ENCODE measurements around the gene F2R. TPM values are rescaled to one million over a fixed set of nuclear protein-coding genes. Genes with fewer than 3 reads are reported as not detected.

The F2R gene
- total RNA-seq, 2 experiments from 2014 or later, result 7.5 to 7.9 TPM

DNA sequence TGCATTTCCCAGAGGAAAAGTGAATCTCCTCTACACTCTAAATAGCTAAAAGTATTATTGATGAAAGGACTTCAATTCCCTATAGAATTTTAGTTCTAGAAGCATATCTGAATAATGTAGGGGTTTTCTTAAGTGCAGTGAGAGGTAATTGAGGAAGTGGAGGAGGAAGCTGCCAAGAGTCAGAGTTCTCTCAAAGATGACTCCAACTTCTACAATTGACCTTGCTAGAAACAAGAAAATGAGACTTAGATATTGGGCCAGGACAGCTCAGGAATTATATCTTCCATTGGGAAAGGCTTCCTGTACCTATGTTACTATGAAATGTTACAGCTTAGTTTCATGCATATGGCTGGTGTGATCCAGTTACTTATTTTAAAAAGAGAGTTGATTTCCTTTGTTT lies 10.4 kb upstream of the F2R start:
- ChIA-PET POLR2A (interaction anchor here (0.5 kb wide), 1 partner anchor 60 kb away, joined by 3 read pairs; no protein-coding TSS in a partner anchor), CTCF (interaction anchor here (1.0 to 4.4 kb wide), 5 partner anchors 13 to 111 kb away, joined by 3 to 29 read pairs (median 3); no protein-coding TSS in a partner anchor)
- no peaks in the 10 kb centered on the region for H3K27me3 Mint-ChIP-seq (ENCODE audit: low read depth)
- H3K4me3 Mint-ChIP-seq, result no peak overlapping the region
- no peak overlapping the region for H3K27ac Mint-ChIP-seq
- DNase-seq, result no peak
- ATAC-seq, result no peak
- H3K9me3 Mint-ChIP-seq (ENCODE audit: insufficient read depth), result no peaks in the 10 kb centered on the region
- peaks cover 38% of the 10 kb centered on the region for H3K36me3 Mint-ChIP-seq (ENCODE audit: low read depth)
- peaks cover 8% of the 10 kb centered on the region for H3K4me1 Mint-ChIP-seq (ENCODE audit: low read depth)

DNA sequence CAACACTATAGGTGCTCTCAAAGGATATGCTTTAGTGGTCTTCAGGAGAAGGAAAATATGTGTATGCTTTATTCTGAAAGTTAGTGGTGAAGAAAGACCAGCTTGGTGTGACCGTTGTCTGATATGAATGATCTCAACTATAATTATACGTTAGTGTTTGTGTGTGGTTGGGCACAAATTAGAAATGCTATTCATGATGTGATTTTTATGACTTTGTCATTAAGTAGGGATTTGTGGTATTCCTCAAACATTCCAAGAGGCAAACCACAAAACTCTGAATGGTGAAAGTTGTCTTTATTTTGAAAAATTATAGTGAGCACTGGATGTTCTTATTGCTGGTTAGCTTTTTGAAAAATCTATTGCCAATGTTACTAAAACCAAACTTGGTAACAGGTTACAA lies 6.2 kb upstream of the F2R start:
- CTCF ChIA-PET, result interaction anchor here (2.8 kb wide), 1 partner anchor 65 kb away, joined by 19 read pairs; no protein-coding TSS in a partner anchor
- Mint-ChIP-seq H3K36me3 (ENCODE audit: low read depth) (peaks cover 21% of the 10 kb centered on the region), H3K4me1 (ENCODE audit: low read depth) (peaks cover 33% of the 10 kb centered on the region), H3K4me3 (no peak overlapping the region), H3K27me3 (ENCODE audit: low read depth) (peaks cover 5% of the 10 kb centered on the region), H3K9me3 (ENCODE audit: insufficient read depth) (no peaks in the 10 kb centered on the region), H3K27ac (no peak overlapping the region)
- DNase-seq, result no peak
- no peak for ATAC-seq
- POLR2A ChIA-PET, result interaction anchor here (1.4 kb wide), 1 partner anchor 11 kb away, joined by 4 read pairs; no protein-coding TSS in a partner anchor

GRCh38 chr5:76710991-76711390 lies 4.9 kb upstream of the F2R start:
- Mint-ChIP-seq H3K27ac (peak overlapping the region; percentile 21), H3K4me3 (no peak overlapping the region)
- no peak for DNase-seq

DNA sequence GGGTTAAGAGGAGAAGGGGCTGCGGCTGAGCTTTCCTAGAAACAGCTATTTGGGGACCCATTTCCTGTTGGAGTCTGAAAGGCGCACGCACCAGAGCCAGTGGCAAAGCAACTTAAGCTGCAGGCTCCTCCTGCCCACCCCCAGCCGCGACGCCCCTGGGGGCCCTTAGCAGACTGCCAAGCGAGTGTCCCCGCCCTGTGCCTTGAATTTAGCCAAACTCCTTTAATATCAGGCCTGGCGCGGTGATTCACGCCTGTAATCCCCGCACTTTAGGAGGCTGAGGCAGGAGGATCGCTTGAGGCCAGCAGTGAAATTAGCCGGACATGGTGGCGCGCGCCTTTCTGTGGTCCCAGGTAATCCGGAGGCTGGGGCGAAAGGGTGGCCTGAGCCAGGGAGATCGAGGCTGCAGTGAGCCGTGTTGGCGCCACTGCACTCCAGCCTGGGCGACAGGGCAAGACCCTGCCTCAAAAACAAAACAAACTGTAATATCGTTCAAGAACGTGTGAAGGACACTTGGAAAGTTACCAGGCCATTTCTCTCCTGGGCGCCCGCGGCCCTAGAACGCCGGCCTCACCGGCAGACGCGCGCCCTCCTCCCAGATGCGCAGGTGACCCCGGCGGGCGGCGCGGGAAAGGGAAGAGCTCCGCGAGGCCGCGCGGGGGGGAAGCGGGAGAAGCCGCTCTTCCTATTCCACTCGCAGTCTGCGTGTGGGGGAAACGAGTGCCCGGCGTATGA lies 1.0 kb upstream of the F2R start:
- ATAC-seq (peak; percentile 38), DNase-seq (peak; percentile 49)
- H3K27me3 Mint-ChIP-seq (ENCODE audit: low read depth), result peaks cover 25% of the 10 kb centered on the region
- H3K4me3 Mint-ChIP-seq, result peak overlapping the region; percentile 79
- peaks cover 52% of the 10 kb centered on the region for H3K4me1 Mint-ChIP-seq (ENCODE audit: low read depth)
- CTCF ChIA-PET, result interaction anchor here (0.6 to 4.6 kb wide), 9 partner anchors 11 to 109 kb away, joined by 3 to 36 read pairs (median 3); no protein-coding TSS in a partner anchor
- H3K9me3 Mint-ChIP-seq (ENCODE audit: insufficient read depth), result no peaks in the 10 kb centered on the region
- peaks cover 11% of the 10 kb centered on the region for H3K36me3 Mint-ChIP-seq (ENCODE audit: low read depth)
- H3K27ac Mint-ChIP-seq, result peak overlapping the region; percentile 81
- POLR2A ChIA-PET, result interaction anchor here (1.4 kb wide), 1 partner anchor 24 kb away, joined by 5 read pairs; no protein-coding TSS in a partner anchor

More at GRCh38 chr5:76710991-76711390, 4.9 kb upstream of the F2R start:
- no peak for ATAC-seq
- Mint-ChIP-seq H3K36me3 (ENCODE audit: low read depth) (peaks cover 18% of the 10 kb centered on the region), H3K9me3 (ENCODE audit: insufficient read depth) (no peaks in the 10 kb centered on the region), H3K4me1 (ENCODE audit: low read depth) (peaks cover 36% of the 10 kb centered on the region), H3K27me3 (ENCODE audit: low read depth) (peaks cover 5% of the 10 kb centered on the region)
- ChIA-PET POLR2A (interaction anchor here (1.4 kb wide), 1 partner anchor 10 kb away, joined by 4 read pairs; no protein-coding TSS in a partner anchor), CTCF (interaction anchor here (2.8 kb wide), 1 partner anchor 63 kb away, joined by 19 read pairs; no protein-coding TSS in a partner anchor)

DNA sequence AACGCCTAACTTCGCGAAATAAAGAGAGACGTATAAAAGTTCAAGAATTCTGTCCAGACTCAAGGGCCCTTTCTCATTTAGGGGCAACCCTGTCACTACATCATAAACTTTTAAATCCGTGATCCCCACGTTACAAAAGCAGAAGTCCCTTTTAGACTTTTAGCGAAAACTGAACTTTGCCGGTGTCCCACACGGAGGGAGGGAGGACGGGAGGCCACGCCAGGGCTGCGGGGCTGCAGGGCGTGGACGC lies 515 bp upstream of the F2R start:
- Mint-ChIP-seq H3K4me1 (ENCODE audit: low read depth) (peaks cover 52% of the 10 kb centered on the region), H3K27ac (peak overlapping the region; percentile 81), H3K4me3 (peak overlapping the region; percentile 79), H3K9me3 (ENCODE audit: insufficient read depth) (no peaks in the 10 kb centered on the region), H3K36me3 (ENCODE audit: low read depth) (peaks cover 11% of the 10 kb centered on the region), H3K27me3 (ENCODE audit: low read depth) (peaks cover 25% of the 10 kb centered on the region)
- ChIA-PET POLR2A (no interaction called here), CTCF (interaction anchor here (0.6 to 4.6 kb wide), 5 partner anchors 11 to 110 kb away, joined by 3 to 36 read pairs (median 3); no protein-coding TSS in a partner anchor)
- DNase-seq, result no peak
- no peak for ATAC-seq

- Mint-ChIP-seq H3K4me3 (peak overlapping the region; percentile 79), H3K9me3 (ENCODE audit: insufficient read depth) (no peaks in the 10 kb centered on the region), H3K27ac (peak overlapping the region; percentile 81), H3K4me1 (ENCODE audit: low read depth) (peaks cover 46% of the 10 kb centered on the region), H3K27me3 (ENCODE audit: low read depth) (peaks cover 25% of the 10 kb centered on the region), H3K36me3 (ENCODE audit: low read depth) (peaks cover 8% of the 10 kb centered on the region)
- ATAC-seq (peak; percentile 32), DNase-seq (peak; percentile 34)
- POLR2A ChIA-PET, result no interaction called here
- CTCF ChIA-PET, result interaction anchor here (1.0 to 4.6 kb wide), 5 partner anchors 16 to 58 kb away, joined by 3 to 35 read pairs (median 7); no protein-coding TSS in a partner anchor
Measured at GRCh38 chr5:76716456-76717157, 681 bp downstream of the F2R start.

DNA sequence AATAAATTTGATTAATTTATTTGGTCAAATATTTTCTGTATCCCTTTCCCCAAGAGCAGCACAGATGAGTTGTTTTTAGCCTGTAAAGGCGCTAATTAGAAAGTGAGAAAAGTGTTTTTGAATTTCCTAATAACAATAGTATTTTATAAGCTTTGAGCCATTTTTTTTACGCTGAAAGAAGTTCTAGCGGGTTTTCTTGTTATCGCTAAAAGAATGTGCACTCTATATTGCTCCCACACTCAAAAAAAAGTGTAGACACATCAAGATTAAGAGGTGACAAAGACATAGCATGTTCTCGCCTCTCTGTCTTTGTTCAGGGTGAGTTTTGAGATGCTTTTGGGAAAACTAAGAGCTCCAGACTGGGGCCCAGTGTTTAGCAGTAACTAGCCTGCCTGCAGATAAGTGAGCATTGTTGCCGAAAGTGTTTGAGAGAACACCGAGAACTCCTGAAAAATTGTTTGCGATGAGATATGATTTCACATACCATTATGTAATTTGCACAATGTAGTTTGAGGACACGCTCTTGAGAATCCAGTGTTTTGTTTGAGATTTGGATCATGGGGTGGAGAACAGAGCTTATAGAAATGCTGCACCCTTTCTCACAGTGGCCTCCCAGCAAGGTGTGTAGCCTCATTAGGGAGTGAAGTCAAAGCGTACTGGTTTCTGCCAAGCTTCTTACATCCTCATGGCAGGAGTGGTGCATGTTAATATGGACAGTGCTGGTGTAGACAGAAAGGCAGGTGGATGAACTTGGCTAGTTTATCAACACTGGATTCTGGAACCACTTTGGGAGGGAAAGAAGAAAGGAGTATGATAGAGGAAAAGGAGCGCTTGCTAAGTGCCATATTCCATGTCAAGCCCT lies 1.5 kb downstream of the F2R start:
- H3K4me1 Mint-ChIP-seq (ENCODE audit: low read depth), result peaks cover 42% of the 10 kb centered on the region

GRCh38 chr5:76718381-76718832 lies 2.5 kb downstream of the F2R start:
- peaks cover 27% of the 10 kb centered on the region for H3K27me3 Mint-ChIP-seq (ENCODE audit: low read depth)
- no peak overlapping the region for H3K4me3 Mint-ChIP-seq
- CTCF ChIA-PET, result interaction anchor here (2.0 to 4.6 kb wide), 2 partner anchors 20 to 56 kb away, joined by 14 to 35 read pairs; no protein-coding TSS in a partner anchor
- peaks cover 9% of the 10 kb centered on the region for H3K36me3 Mint-ChIP-seq (ENCODE audit: low read depth)
- POLR2A ChIA-PET, result interaction anchor here (1.1 kb wide), 1 partner anchor 48 kb away, joined by 3 read pairs; no protein-coding TSS in a partner anchor
- H3K4me1 Mint-ChIP-seq (ENCODE audit: low read depth), result peaks cover 42% of the 10 kb centered on the region
- ATAC-seq (no peak), DNase-seq (no peak)
- no peaks in the 10 kb centered on the region for H3K9me3 Mint-ChIP-seq (ENCODE audit: insufficient read depth)
- H3K27ac Mint-ChIP-seq, result no peak overlapping the region

More for the DNA sequence above, 1.5 kb downstream of the F2R start:
- ChIA-PET POLR2A (interaction anchor here (1.1 kb wide), 1 partner anchor 49 kb away, joined by 3 read pairs; no protein-coding TSS in a partner anchor), CTCF (interaction anchor here (1.0 to 4.6 kb wide), 5 partner anchors 15 to 57 kb away, joined by 3 to 35 read pairs (median 7); no protein-coding TSS in a partner anchor)
- H3K36me3 Mint-ChIP-seq (ENCODE audit: low read depth), result peaks cover 8% of the 10 kb centered on the region
- no peaks in the 10 kb centered on the region for H3K9me3 Mint-ChIP-seq (ENCODE audit: insufficient read depth)
- peaks cover 25% of the 10 kb centered on the region for H3K27me3 Mint-ChIP-seq (ENCODE audit: low read depth)
- DNase-seq, result no peak
- H3K27ac Mint-ChIP-seq, result no peak overlapping the region
- no peak for ATAC-seq
- peak overlapping the region; percentile 79 for H3K4me3 Mint-ChIP-seq

DNA sequence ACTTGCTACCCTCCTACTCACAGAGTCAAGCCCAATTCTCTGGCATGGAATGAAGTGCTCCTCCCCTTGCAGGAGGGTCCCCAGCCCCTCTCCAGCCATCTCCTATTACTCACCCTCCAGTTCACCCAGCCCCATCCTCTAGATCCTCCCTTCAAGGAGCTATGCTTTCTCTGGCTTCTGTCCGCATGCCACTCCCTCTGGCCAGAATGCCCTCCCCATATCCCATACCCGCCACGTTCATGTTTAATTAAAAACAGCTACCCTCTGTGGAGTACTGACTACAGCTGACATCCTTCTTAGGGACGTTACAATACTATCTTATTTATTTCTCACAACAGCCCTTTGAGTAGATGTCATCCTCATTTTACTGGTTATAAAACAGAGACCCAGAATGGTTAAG lies 3.0 kb downstream of the F2R start:
- CTCF ChIA-PET, result interaction anchor here (2.0 to 4.6 kb wide), 2 partner anchors 19 to 56 kb away, joined by 14 to 35 read pairs; no protein-coding TSS in a partner anchor
- DNase-seq (no peak), ATAC-seq (no peak)
- peaks cover 27% of the 10 kb centered on the region for H3K27me3 Mint-ChIP-seq (ENCODE audit: low read depth)
- H3K27ac Mint-ChIP-seq, result no peak overlapping the region
- H3K36me3 Mint-ChIP-seq (ENCODE audit: low read depth), result peaks cover 9% of the 10 kb centered on the region
- peaks cover 38% of the 10 kb centered on the region for H3K4me1 Mint-ChIP-seq (ENCODE audit: low read depth)
- no peaks in the 10 kb centered on the region for H3K9me3 Mint-ChIP-seq (ENCODE audit: insufficient read depth)
- H3K4me3 Mint-ChIP-seq, result no peak overlapping the region
- POLR2A ChIA-PET, result interaction anchor here (0.5 kb wide), 1 partner anchor 18 kb away, joined by 3 read pairs; no protein-coding TSS in a partner anchor

- H3K4me3 Mint-ChIP-seq, result no peak overlapping the region
Measured at GRCh38 chr5:76720988-76721569, 5.2 kb downstream of the F2R start.

More at GRCh38 chr5:76720988-76721569, 5.2 kb downstream of the F2R start:
- Mint-ChIP-seq H3K27me3 (ENCODE audit: low read depth) (peaks cover 28% of the 10 kb centered on the region), H3K4me1 (ENCODE audit: low read depth) (peaks cover 27% of the 10 kb centered on the region), H3K36me3 (ENCODE audit: low read depth) (peaks cover 9% of the 10 kb centered on the region), H3K27ac (no peak overlapping the region), H3K9me3 (ENCODE audit: insufficient read depth) (no peaks in the 10 kb centered on the region)
- ATAC-seq (no peak), DNase-seq (no peak)
- ChIA-PET POLR2A (interaction anchor here (1.0 kb wide), 1 partner anchor 11 kb away, joined by 4 read pairs; no protein-coding TSS in a partner anchor), CTCF (interaction anchor here (0.9 to 1.5 kb wide), 2 partner anchors 16 to 53 kb away, joined by 4 to 8 read pairs; no protein-coding TSS in a partner anchor)

Data from activated CD8-positive, alpha-beta T cell treated with anti-CD3 and anti-CD28 coated beads, Interleukin-2, amount 10 ng/mL, durations not matched to agents 7 days and 5 days (primary cell).